DND-41 (cell line): ENCODE data around the gene DCTN3.

Experiments used
- ATAC-seq: fragments of 200-7000 bp; cut with Tn5 transposase; 3 replicates; pipeline ENCODE4 v1.9.1; 2021; ENCODE audit warnings: low read depth; ENCODE audit not compliant: insufficient read depth
- DNase-seq: peaks from one replicate; pipeline ENCODE4 v3.0.0-alpha.2; 2020
- H2AFZ ChIP-seq: 2 replicates; pipeline ENCODE4 v1.6.0; 2012; ENCODE audit warnings: low read depth, low read length
- H3K27ac ChIP-seq: 2 replicates; pipeline ENCODE4 v1.5.1; 2012; ENCODE audit warnings: low read length, inconsistent platforms
- H3K27me3 ChIP-seq: fragments of 200-600 bp; sonication (generic); 2 replicates; pipeline ENCODE4 v1.6.0; 2012; ENCODE audit warnings: low read length, mild to moderate bottlenecking, inconsistent platforms; ENCODE audit not compliant: insufficient read depth, poor library complexity
- H3K36me3 ChIP-seq: 2 replicates; pipeline ENCODE4 v1.5.1; 2012; ENCODE audit warnings: low read length, inconsistent platforms; ENCODE audit not compliant: insufficient read depth
- H3K4me1 ChIP-seq: 2 replicates; pipeline ENCODE4 v1.5.1; 2012; ENCODE audit warnings: mild to moderate bottlenecking, low read length; ENCODE audit not compliant: insufficient read depth
- H3K4me2 ChIP-seq: 2 replicates; pipeline ENCODE4 v1.6.0; 2012; ENCODE audit warnings: mild to moderate bottlenecking, moderate library complexity, low read length, inconsistent platforms; ENCODE audit not compliant: insufficient read depth
- H3K4me3 ChIP-seq, 2 experiments: fragments of 200-600 bp in 1 of 2; shearing (Covaris generic) in 1 of 2; 2 replicates each; pipeline ENCODE4 v1.5.1; 2012 to 2016; ENCODE audit warnings: inconsistent platforms in 2 of 2, low read length in 2 of 2, mild to moderate bottlenecking in 2 of 2, low read depth in 1 of 2, moderate library complexity in 1 of 2
- H3K79me2 ChIP-seq: 2 replicates; pipeline ENCODE4 v1.6.0; 2012; ENCODE audit warnings: low read length, inconsistent platforms; ENCODE audit not compliant: insufficient read depth
- H3K9ac ChIP-seq: 2 replicates; pipeline ENCODE4 v1.6.0; 2012; ENCODE audit warnings: low read depth, mild to moderate bottlenecking, inconsistent platforms, low read length, moderate library complexity
- H3K9me3 ChIP-seq: 2 replicates; pipeline ENCODE4 v1.5.1; 2012; ENCODE audit warnings: low read length, moderate library complexity, mild to moderate bottlenecking, inconsistent platforms; ENCODE audit not compliant: insufficient read depth, severe bottlenecking
- H4K20me1 ChIP-seq: 2 replicates; pipeline ENCODE4 v1.6.0; 2012; ENCODE audit warnings: low read length; ENCODE audit not compliant: insufficient read depth
- EZH2 ChIP-seq: IDR thresholded peaks from 3 replicates; pipeline ENCODE4 v1.6.1; 2012; ENCODE audit warnings: borderline replicate concordance, low read depth, mild to moderate bottlenecking, moderate library complexity, low read length, inconsistent platforms; ENCODE audit not compliant: severe bottlenecking
- TF ChIP-seq, protein P1 (sequence below): IDR thresholded peaks from 2 replicates; pipeline ENCODE4 v1.5.1; 2012; ENCODE audit warnings: borderline replicate concordance, low read length, moderate library complexity, mild to moderate bottlenecking; ENCODE audit not compliant: poor library complexity, severe bottlenecking; ENCODE audit errors: extremely low read depth

DCTN3 gene

DNA sequence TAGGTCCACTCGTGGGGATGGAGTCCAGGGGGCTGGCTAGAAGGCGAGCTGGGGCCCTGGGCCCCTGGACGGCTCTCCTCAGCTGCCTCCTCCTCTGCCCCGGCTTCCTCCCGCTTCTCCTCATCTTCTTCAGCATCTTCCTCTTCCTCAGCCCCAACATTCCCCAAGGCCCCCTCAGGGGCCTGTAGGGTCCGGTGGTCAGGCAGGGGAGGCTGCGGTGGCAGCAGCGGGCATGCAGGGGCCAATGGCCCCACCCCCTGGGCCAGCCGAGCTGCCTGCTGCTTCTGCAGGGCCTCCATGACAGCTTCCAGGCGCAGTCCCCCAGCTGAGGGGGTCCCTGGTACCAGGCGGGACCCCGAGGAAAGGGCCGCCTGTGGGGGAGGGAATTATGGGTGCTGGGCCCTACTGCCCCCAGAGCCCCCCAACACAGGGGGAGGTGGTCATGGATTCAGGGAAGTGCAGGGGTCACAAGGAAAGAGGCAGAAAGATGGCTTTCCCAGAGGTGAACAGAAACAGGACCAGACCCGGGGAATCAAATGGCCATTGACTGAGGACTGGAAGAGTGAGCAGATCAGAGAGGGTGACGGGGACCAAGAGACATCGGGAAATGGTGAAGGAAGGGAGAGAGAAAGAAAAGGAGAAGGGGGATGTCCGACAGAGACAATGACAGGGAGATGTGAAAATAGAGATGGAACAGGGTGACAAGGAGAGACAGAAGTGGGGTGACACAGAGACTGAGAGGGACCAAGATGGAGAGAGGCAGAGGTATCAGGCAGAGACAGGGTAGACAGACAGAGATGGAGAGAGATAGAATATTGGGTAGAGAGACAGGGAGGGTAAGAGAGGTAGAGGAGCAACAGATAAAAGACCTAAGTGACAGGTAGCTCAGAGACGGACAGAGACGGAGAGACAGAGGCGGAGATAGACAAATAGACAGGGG is 7.7 kb upstream of the DCTN3 start:
- H3K9ac ChIP-seq: no peak overlapping the region
- H3K27ac ChIP-seq: no peak overlapping the region
- no peaks in the 10 kb centered on the region for H3K36me3 ChIP-seq
- H3K27me3 ChIP-seq: peaks cover 25% of the 10 kb centered on the region
- TF ChIP-seq, protein P1, sequence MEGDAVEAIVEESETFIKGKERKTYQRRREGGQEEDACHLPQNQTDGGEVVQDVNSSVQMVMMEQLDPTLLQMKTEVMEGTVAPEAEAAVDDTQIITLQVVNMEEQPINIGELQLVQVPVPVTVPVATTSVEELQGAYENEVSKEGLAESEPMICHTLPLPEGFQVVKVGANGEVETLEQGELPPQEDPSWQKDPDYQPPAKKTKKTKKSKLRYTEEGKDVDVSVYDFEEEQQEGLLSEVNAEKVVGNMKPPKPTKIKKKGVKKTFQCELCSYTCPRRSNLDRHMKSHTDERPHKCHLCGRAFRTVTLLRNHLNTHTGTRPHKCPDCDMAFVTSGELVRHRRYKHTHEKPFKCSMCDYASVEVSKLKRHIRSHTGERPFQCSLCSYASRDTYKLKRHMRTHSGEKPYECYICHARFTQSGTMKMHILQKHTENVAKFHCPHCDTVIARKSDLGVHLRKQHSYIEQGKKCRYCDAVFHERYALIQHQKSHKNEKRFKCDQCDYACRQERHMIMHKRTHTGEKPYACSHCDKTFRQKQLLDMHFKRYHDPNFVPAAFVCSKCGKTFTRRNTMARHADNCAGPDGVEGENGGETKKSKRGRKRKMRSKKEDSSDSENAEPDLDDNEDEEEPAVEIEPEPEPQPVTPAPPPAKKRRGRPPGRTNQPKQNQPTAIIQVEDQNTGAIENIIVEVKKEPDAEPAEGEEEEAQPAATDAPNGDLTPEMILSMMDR: no peak
- TF ChIP-seq EZH2: no peak
- H2AFZ ChIP-seq: no peak overlapping the region
- no peaks in the 10 kb centered on the region for H3K9me3 ChIP-seq
- ATAC-seq: no peak
- no peak for DNase-seq
- no peaks in the 10 kb centered on the region for H3K4me1 ChIP-seq
- H3K79me2 ChIP-seq: no peaks in the 10 kb centered on the region
- no peak overlapping the region for H3K4me2 ChIP-seq
- no peak overlapping the region for H3K4me3 ChIP-seq
- no peaks in the 10 kb centered on the region for H4K20me1 ChIP-seq

DNA sequence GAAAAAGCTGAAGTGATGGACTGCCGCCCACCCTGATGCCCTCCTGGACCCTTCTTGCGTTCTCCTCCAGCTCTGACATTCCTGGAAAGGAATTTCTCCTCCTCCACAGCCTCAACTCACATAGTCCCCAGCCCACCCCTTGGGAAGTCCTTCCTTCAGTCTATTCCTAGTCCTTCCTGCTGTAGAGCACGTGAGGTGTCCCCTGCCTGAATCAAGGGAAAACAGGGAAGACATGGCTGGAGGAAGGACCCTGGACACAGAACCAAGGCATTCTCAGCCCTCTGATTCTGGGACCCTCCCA is 4.8 kb upstream of the DCTN3 start:
- H3K4me1 ChIP-seq: peaks cover 7% of the 10 kb centered on the region
- H3K36me3 ChIP-seq: no peaks in the 10 kb centered on the region
- TF ChIP-seq, protein P1: no peak
- TF ChIP-seq EZH2: no peak
- H4K20me1 ChIP-seq: no peaks in the 10 kb centered on the region
- no peak overlapping the region for H3K9ac ChIP-seq
- H3K27me3 ChIP-seq: peaks cover 22% of the 10 kb centered on the region
- H2AFZ ChIP-seq: no peak overlapping the region
- H3K4me3 ChIP-seq: no peak overlapping the region
- ATAC-seq (no peak), DNase-seq (no peak)
- no peak overlapping the region for H3K4me2 ChIP-seq
- H3K9me3 ChIP-seq: peaks cover 4% of the 10 kb centered on the region
- H3K27ac ChIP-seq: no peak overlapping the region
- peaks cover 1% of the 10 kb centered on the region for H3K79me2 ChIP-seq

DNA sequence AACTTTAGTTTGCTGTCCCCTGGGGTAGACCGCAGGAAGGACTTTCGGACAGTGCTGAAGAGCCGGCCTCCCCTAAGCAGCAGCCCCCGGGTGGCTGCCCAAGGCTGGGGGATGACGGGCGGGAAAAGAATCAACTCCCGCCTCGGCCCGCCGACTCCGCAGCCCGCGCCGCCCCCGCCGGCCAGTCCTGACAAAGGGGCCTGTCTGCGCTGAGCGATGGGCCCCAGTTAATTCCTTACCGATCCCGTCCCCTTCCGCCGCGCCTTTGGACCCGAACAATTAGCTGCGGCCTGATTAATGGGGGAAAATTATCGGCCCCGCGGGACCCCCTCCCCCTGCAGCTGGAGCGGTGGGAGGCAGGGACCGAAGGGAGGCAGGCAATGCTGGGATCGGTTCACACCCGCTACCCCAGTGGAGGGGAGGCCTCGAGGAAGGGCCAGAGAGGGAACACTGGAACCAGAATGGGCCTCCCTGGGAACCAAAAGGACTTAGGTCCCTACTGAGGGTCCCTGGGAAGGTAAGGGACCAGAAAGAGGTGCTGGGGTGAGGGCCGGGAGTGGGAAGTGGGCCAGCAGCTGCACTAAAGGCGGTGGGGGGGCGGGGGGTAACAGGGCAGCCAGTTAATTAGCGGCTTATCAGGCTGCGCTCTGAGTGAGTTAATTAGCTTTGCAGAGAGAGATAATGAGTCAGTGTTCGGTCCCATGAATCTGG is 4.3 kb upstream of the DCTN3 start:
- Histone ChIP-seq H3K4me3 (no peak overlapping the region), H3K27ac (no peak overlapping the region), H4K20me1 (no peaks in the 10 kb centered on the region), H3K79me2 (peaks cover 6% of the 10 kb centered on the region), H2AFZ (no peak overlapping the region), H3K9ac (no peak overlapping the region), H3K4me2 (no peak overlapping the region), H3K4me1 (peaks cover 10% of the 10 kb centered on the region), H3K36me3 (no peaks in the 10 kb centered on the region), H3K27me3 (peaks cover 20% of the 10 kb centered on the region), H3K9me3 (peaks cover 4% of the 10 kb centered on the region)
- DNase-seq: no peak
- TF ChIP-seq, protein P1: no peak
- TF ChIP-seq EZH2: no peak
- ATAC-seq: no peak
